Ovary (tissue), 9 donors: Measurements from ENCODE around the gene MECP2. TPM values are rescaled to one million over a fixed set of nuclear protein-coding genes. Genes with fewer than 3 reads are reported as not detected.

Experiments
- DNase-seq, 5 donors: peaks; one replicate each; pipeline ENCODE4 v3.0.0-alpha.2; 2019 to 2020
- H3K27ac ChIP-seq, 2 donors: fragments of 200-600 bp; one replicate each; pipeline versions ENCODE4 v1.5.1 to v1.8.0; 2019 to 2022
- H3K27me3 ChIP-seq: fragments of 200-600 bp; one replicate; pipeline ENCODE4 v1.8.0; 2022
- H3K36me3 ChIP-seq: fragments of 200-600 bp; sonication (generic); one replicate; pipeline ENCODE4 v1.5.1; 2019
- H3K4me1 ChIP-seq: one replicate; pipeline ENCODE4 v1.8.1; 2013; ENCODE audit warnings: mild to moderate bottlenecking, moderate library complexity; ENCODE audit not compliant: insufficient read depth
- H3K4me3 ChIP-seq: fragments of 200-600 bp; sonication (generic); one replicate; pipeline ENCODE4 v1.5.1; 2017
- H3K9me3 ChIP-seq, 2 donors: fragments of 200-600 bp in 1 of 2; sonication (generic) in 1 of 2; one replicate each; pipeline versions ENCODE4 v1.5.1 to v1.8.1; 2013 to 2019; ENCODE audit warnings: mild to moderate bottlenecking in 1 of 2, moderate library complexity in 1 of 2
- EP300 ChIP-seq: sonication (generic); formaldehyde crosslinking; IDR thresholded peaks from one replicate; pipeline ENCODE4 v1.6.1; 2017; ENCODE audit warnings: antibody characterized with exemption
- POLR2A ChIP-seq: fragments of 450-650 bp; IDR thresholded peaks from one replicate; pipeline ENCODE4 v1.6.1; 2017; ENCODE audit warnings: antibody characterized with exemption, mild to moderate bottlenecking, moderate library complexity
- WGBS, 3 donors: extraction: QIAGEN DNeasy Blood & Tissue Kit in 1 of 3; methylation state at CpG; one replicate each; pipeline versions ENCODE4 v1.1.5 to v1.1.7; 2013 to 2017; 5-methylcytosine and 5-hydroxymethylcytosine counted together
- intact Hi-C, 4 donors: fragments of 100-400 bp; cut with DNase I; formaldehyde crosslinking; loops; one replicate each; pipeline versions ENCODE4 v1.11.0 to v1.15.1; 2022 to 2023
- polyA plus RNA-seq, 2 donors: library from polyadenylated mRNA; stranded (reverse); fragments of 200-250 nt in 1 of 2; fragments of 350-450 nt in 1 of 2; fragmentation: Illumina TruSeq in 1 of 2; extraction: RNeasy Lipid Tissue Mini Kit (QIAGEN cat#74804) in 1 of 2; gene quantifications; one replicate each; pipeline ENCODE4 v1.2.3, GENCODE V29; 2013 to 2014
- total RNA-seq, 7 donors: library from RNA; depleted of rRNA in 2 of 7; stranded (reverse); fragments of >200 nt in 2 of 7; fragmentation: NEBNext Ultra II Directional in 3 of 7; extraction: Animal tissue kit (Norgen Biotek cat#: 25700) in 3 of 7; gene quantifications; one replicate each; pipeline versions ENCODE4 v1.1.0 to v1.2.4, GENCODE V29; 2016 to 2023
- TF ChIP-seq, protein P1 (sequence below), 3 donors: fragments of 450-650 bp in 2 of 3; fragments of 200-600 bp in 1 of 3; IDR thresholded peaks; one replicate each; pipeline versions ENCODE4 v1.5.1 to v1.8.0; 2016 to 2022; ENCODE audit warnings: antibody characterized with exemption in 3 of 3, mild to moderate bottlenecking in 1 of 3
- donor health status: DM: no; HTN: no; CAD: no; lungs with moderate emphysema.
- donor health status: DM: no; HTN: no; CAD: no.
- donor health status: Bipolar disorder and iron deficiency.
- donor health status: DM: yes; HTN: yes; CAD: no.
- donor health status: DM: no; HTN: no; CAD: no.
- donor health status: DM: yes; HTN: yes; CAD: no.

MECP2 gene
- total and polyA plus RNA-seq, 9 donors, result 26.8 to 91.2 (median 62.2) TPM

DNA sequence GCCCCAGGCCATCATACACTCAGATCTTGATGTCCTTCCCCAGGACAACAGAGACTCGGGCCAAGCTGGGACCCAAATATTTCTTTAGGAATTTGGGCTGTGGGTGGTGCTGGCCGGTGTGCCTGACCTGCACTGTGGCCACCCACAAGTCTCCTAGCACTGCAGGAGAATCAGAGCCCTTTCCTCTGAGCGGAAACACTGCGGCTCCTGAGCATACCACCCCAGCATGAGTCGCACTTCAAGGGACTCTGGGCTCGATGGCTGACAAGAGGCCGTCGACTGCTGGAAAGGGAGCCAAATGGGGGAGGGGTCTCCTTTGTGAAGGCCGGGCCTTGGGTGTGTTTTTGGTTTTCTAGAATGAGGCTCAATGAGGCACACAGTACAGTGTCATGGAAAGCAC lies 64.9 kb downstream of the MECP2 start:
- TF ChIP-seq POLR2A (no peak), EP300 (no peak)
- TF ChIP-seq, protein P1, sequence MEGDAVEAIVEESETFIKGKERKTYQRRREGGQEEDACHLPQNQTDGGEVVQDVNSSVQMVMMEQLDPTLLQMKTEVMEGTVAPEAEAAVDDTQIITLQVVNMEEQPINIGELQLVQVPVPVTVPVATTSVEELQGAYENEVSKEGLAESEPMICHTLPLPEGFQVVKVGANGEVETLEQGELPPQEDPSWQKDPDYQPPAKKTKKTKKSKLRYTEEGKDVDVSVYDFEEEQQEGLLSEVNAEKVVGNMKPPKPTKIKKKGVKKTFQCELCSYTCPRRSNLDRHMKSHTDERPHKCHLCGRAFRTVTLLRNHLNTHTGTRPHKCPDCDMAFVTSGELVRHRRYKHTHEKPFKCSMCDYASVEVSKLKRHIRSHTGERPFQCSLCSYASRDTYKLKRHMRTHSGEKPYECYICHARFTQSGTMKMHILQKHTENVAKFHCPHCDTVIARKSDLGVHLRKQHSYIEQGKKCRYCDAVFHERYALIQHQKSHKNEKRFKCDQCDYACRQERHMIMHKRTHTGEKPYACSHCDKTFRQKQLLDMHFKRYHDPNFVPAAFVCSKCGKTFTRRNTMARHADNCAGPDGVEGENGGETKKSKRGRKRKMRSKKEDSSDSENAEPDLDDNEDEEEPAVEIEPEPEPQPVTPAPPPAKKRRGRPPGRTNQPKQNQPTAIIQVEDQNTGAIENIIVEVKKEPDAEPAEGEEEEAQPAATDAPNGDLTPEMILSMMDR (IDR thresholded peaks at IDR 0.05), result no peak
- no peaks in the 10 kb centered on the region for H3K36me3 ChIP-seq
- intact Hi-C loops, result no loop called here
- H3K27ac ChIP-seq, result no peak overlapping the region
- no peaks in the 10 kb centered on the region for H3K9me3 ChIP-seq
- 55 to 71% (median 58%) methylated on average over 9 of the region's 9 CpGs for WGBS, 3 donors
- no peak overlapping the region for H3K4me3 ChIP-seq
- H3K4me1 ChIP-seq, result peaks cover 11% of the 10 kb centered on the region
- H3K27me3 ChIP-seq, result no peaks in the 10 kb centered on the region
- no peak for DNase-seq

DNA sequence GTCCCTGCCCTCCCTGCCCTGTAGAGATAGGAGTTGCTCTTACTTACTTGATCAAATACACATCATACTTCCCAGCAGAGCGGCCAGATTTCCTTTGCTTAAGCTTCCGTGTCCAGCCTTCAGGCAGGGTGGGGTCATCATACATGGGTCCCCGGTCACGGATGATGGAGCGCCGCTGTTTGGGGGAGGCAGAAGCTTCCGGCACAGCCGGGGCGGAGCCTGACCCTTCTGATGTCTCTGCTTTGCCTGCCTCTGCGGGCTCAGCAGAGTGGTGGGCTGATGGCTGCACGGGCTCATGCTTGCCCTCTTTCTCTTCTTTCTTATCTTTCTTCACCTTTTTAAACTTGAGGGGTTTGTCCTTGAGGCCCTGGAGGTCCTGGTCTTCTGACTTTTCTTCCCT lies 65.4 kb downstream of the MECP2 start:
- Histone ChIP-seq H3K27me3 (no peaks in the 10 kb centered on the region), H3K4me1 (peaks cover 11% of the 10 kb centered on the region), H3K4me3 (no peak overlapping the region), H3K27ac (no peak overlapping the region), H3K9me3 (no peaks in the 10 kb centered on the region), H3K36me3 (no peaks in the 10 kb centered on the region)
- TF ChIP-seq POLR2A, result no peak
- intact Hi-C loops, result no loop called here
- no peak for DNase-seq
- 62 to 75% (median 68%) methylated on average over 11 of the region's 11 CpGs for WGBS, 3 donors

DNA sequence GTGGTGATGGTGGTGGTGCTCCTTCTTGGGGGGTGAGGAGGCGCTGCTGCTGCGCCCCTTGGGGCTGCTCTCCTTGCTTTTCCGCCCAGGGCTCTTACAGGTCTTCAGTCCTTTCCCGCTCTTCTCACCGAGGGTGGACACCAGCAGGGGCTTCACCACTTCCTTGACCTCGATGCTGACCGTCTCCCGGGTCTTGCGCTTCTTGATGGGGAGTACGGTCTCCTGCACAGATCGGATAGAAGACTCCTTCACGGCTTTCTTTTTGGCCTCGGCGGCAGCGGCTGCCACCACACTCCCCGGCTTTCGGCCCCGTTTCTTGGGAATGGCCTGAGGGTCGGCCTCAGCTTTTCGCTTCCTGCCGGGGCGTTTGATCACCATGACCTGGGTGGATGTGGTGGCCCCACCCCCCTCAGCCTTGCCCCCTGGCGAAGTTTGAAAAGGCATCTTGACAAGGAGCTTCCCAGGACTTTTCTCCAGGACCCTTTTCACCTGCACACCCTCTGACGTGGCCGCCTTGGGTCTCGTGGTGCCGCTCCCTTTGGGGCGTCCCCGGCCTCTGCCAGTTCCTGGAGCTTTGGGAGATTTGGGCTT lies 66.7 kb downstream of the MECP2 start:
- WGBS, 3 donors, result 74 to 87% (median 79%) methylated on average over 28 to 29 of the region's 29 CpGs
- TF ChIP-seq POLR2A, result no peak
- TF ChIP-seq, protein P1 (IDR thresholded peaks at IDR 0.05), result no peak
- TF ChIP-seq EP300, result no peak
- intact Hi-C loops, result no loop called here
- no peak overlapping the region for H3K4me3 ChIP-seq
- no peaks in the 10 kb centered on the region for H3K9me3 ChIP-seq
- no peak for DNase-seq
- H3K36me3 ChIP-seq, result no peaks in the 10 kb centered on the region
- no peaks in the 10 kb centered on the region for H3K27me3 ChIP-seq
- no peak overlapping the region for H3K27ac ChIP-seq
- peaks cover 11% of the 10 kb centered on the region for H3K4me1 ChIP-seq

DNA sequence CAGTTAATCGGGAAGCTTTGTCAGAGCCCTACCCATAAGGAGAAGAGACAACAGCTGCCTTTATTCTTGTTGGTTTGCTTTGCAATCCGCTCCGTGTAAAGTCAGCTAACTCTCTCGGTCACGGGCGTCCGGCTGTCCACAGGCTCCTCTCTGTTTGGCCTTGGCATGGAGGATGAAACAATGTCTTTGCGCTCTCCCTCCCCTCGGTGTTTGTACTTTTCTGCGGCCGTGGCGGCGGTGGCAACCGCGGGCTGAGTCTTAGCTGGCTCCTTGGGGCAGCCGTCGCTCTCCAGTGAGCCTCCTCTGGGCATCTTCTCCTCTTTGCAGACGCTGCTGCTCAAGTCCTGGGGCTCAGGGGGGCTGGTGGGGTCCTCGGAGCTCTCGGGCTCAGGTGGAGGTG lies 67.3 kb downstream of the MECP2 start:
- Histone ChIP-seq H3K27me3 (no peaks in the 10 kb centered on the region), H3K27ac (no peak overlapping the region), H3K9me3 (no peaks in the 10 kb centered on the region), H3K36me3 (no peaks in the 10 kb centered on the region), H3K4me3 (no peak overlapping the region), H3K4me1 (peaks cover 11% of the 10 kb centered on the region)
- intact Hi-C loops, result no loop called here
- DNase-seq, result no peak
- 43 to 53% (median 51%) methylated on average over 20 of the region's 20 CpGs for WGBS, 3 donors
- TF ChIP-seq, protein P1 (IDR thresholded peaks at IDR 0.05), result no peak
- TF ChIP-seq POLR2A, result no peak
- no peak for TF ChIP-seq EP300

DNA sequence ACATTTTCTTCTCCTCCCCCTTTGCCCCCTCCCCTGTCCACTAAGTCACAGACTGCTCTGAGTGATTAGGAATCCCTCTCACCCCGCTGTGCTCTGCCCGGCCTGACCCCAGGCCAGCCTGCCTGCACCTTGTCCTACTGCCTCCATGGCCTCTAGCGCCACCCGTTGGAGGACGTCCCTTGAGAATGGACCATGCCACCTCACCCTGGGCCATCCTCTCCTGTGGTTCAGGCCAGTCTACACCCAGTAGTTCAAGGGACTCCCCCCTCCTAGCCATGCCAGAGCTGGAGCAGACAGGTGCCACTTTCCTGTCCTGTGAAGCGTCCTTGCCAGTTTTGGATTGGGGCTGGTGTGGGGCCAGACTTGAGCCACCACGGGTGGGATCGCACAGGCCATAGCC lies 68.1 kb downstream of the MECP2 start:
- intact Hi-C loops, result no loop called here
- Histone ChIP-seq H3K27ac (no peak overlapping the region), H3K9me3 (no peaks in the 10 kb centered on the region), H3K27me3 (no peaks in the 10 kb centered on the region), H3K4me1 (peaks cover 11% of the 10 kb centered on the region), H3K36me3 (no peaks in the 10 kb centered on the region), H3K4me3 (no peak overlapping the region)
- TF ChIP-seq POLR2A (no peak), EP300 (no peak)
- TF ChIP-seq, protein P1 (IDR thresholded peaks at IDR 0.05), result no peak
- WGBS, 3 donors, result 76 to 81% (median 77%) methylated on average over 8 of the region's 8 CpGs
- DNase-seq, result no peak
